IMR-90 (cell line): ENCODE measurements around the gene ACHE. TPM values are rescaled to one million over a fixed set of nuclear protein-coding genes. Genes with fewer than 3 reads are reported as not detected.

ENCODE experiments used
- ATAC-seq: fragments of 200-7000 bp; cut with Tn5 transposase; 2 replicates; pipeline ENCODE4 v1.9.1; 2020; ENCODE audit warnings: low read depth, mild to moderate bottlenecking, moderate library complexity
- BruUV-seq: library from RNA; stranded (reverse); fragments of 400-500 nt; replicated peaks from 2 replicates; lab custom pipeline; 2021; lab: Mats Ljungman, UMichigan
- CTCF ChIA-PET: fragments of 300-600 bp; formaldehyde crosslinking; extraction: SDS; loops from one replicate; lab custom pipeline; 2021; ENCODE audit warnings: antibody characterized with exemption; lab: Yijun Ruan, JAX
- POLR2A ChIA-PET: fragments of 300-600 bp; sonication (Branson Sonifier 250); formaldehyde crosslinking; loops from one replicate; lab custom pipeline; 2022; ENCODE audit warnings: antibody characterized with exemption; ENCODE audit not compliant: unreplicated experiment; lab: Charles Lee
- DNase-seq: peaks from one replicate; pipeline ENCODE4 v3.0.0; 2013
- H2AFZ ChIP-seq: replicated peaks from 2 replicates; pipeline ENCODE3; 2013; ENCODE audit warnings: low read length, mild to moderate bottlenecking; ENCODE audit not compliant: poor library complexity
- H2AK5ac ChIP-seq: 2 replicates; pipeline ENCODE4 v1.6.1; 2013; ENCODE audit warnings: low read depth, low read length, inconsistent platforms
- H2AK9ac ChIP-seq: replicated peaks from 2 replicates; pipeline ENCODE3; 2013; ENCODE audit warnings: mild to moderate bottlenecking, low read depth, low read length, moderate library complexity; ENCODE audit not compliant: poor library complexity
- H2BK120ac ChIP-seq: 2 replicates; pipeline ENCODE4 v1.6.1; 2013; ENCODE audit warnings: low read depth, low read length, inconsistent platforms
- H2BK15ac ChIP-seq: 3 replicates; pipeline ENCODE4 v1.6.1; 2013; ENCODE audit warnings: low read depth, low read length, inconsistent platforms
- H2BK20ac ChIP-seq: 2 replicates; pipeline ENCODE4 v1.6.1; 2013; ENCODE audit warnings: low read depth, mild to moderate bottlenecking, inconsistent platforms, low read length, moderate library complexity
- H2BK5ac ChIP-seq: 2 replicates; pipeline ENCODE4 v1.6.1; 2013; ENCODE audit warnings: mild to moderate bottlenecking, low read depth, low read length, inconsistent platforms; ENCODE audit not compliant: poor library complexity, severe bottlenecking
- H3K14ac ChIP-seq: replicated peaks from 2 replicates; pipeline ENCODE4 v1.6.1; 2013; ENCODE audit warnings: low read depth, low read length, inconsistent platforms
- H3K18ac ChIP-seq: 2 replicates; pipeline ENCODE4 v1.6.1; 2013; ENCODE audit warnings: low read depth, low read length, control low read depth
- H3K23ac ChIP-seq: 2 replicates; pipeline ENCODE4 v1.6.1; 2013; ENCODE audit warnings: low read depth, low read length, inconsistent platforms
- H3K27ac ChIP-seq: 2 replicates; pipeline ENCODE4 v1.5.1; 2013; ENCODE audit warnings: mild to moderate bottlenecking, control low read depth, low read length; ENCODE audit not compliant: insufficient read depth
- H3K27me3 ChIP-seq: 2 replicates; pipeline ENCODE4 v1.6.1; 2013; ENCODE audit warnings: low read length; ENCODE audit not compliant: control insufficient read depth, insufficient read depth
- H3K36me3 ChIP-seq: 2 replicates; pipeline ENCODE4 v1.6.1; 2013; ENCODE audit warnings: low read length, mixed read lengths; ENCODE audit not compliant: control insufficient read depth, insufficient read depth
- H3K4ac ChIP-seq: 2 replicates; pipeline ENCODE4 v1.6.1; 2013; ENCODE audit warnings: low read depth, low read length, inconsistent platforms
- H3K4me1 ChIP-seq: 2 replicates; pipeline ENCODE4 v1.6.1; 2013; ENCODE audit warnings: low read length, mixed read lengths; ENCODE audit not compliant: control insufficient read depth, insufficient read depth
- H3K4me2 ChIP-seq: 2 replicates; pipeline ENCODE4 v1.6.1; 2013; ENCODE audit warnings: low read depth, mild to moderate bottlenecking, control low read depth, low read length, moderate library complexity
- H3K4me3 ChIP-seq: 2 replicates; pipeline ENCODE4 v1.5.1; 2013; ENCODE audit warnings: low read depth, mild to moderate bottlenecking, control low read depth, low read length, moderate library complexity; ENCODE audit not compliant: insufficient read depth
- H3K56ac ChIP-seq: 2 replicates; pipeline ENCODE4 v1.6.1; 2013; ENCODE audit warnings: low read length, inconsistent platforms; ENCODE audit not compliant: insufficient read depth; ENCODE audit errors: extremely low read depth
- H3K79me1 ChIP-seq, 2 experiments: 2 replicates each; pipeline ENCODE4 v1.6.1; 2013; ENCODE audit warnings: low read length in 2 of 2, inconsistent platforms in 1 of 2, low read depth in 1 of 2
- H3K9ac ChIP-seq: 2 replicates; pipeline ENCODE4 v1.6.1; 2013; ENCODE audit warnings: low read depth, low read length, control low read depth
- H3K9me1 ChIP-seq: 2 replicates; pipeline ENCODE4 v1.6.1; 2013; ENCODE audit warnings: low read length, inconsistent platforms; ENCODE audit not compliant: insufficient read depth
- H3K9me3 ChIP-seq: 2 replicates; pipeline ENCODE4 v1.6.1; 2013; ENCODE audit warnings: low read length; ENCODE audit not compliant: control insufficient read depth, insufficient read depth
- H4K20me1 ChIP-seq: 2 replicates; pipeline ENCODE4 v1.6.1; 2013; ENCODE audit warnings: low read length, inconsistent platforms; ENCODE audit not compliant: insufficient read depth
- H4K5ac ChIP-seq: 2 replicates; pipeline ENCODE4 v1.6.1; 2013; ENCODE audit warnings: mild to moderate bottlenecking, low read depth, low read length, control low read depth
- H4K8ac ChIP-seq, 2 experiments: 2 replicates each; pipeline ENCODE4 v1.6.1; 2013; ENCODE audit warnings: low read depth in 2 of 2, low read length in 2 of 2, control low read depth in 1 of 2, inconsistent platforms in 1 of 2
- H4K91ac ChIP-seq: 2 replicates; pipeline ENCODE4 v1.6.1; 2013; ENCODE audit warnings: low read depth, low read length, inconsistent platforms; ENCODE audit not compliant: insufficient read depth
- BHLHE40 ChIP-seq: fragments of 150-350 bp; IDR thresholded peaks from 2 replicates; pipeline ENCODE4 v1.6.1; 2016; ENCODE audit warnings: mild to moderate bottlenecking, low read depth, low read length
- CEBPB ChIP-seq: IDR thresholded peaks from 2 replicates; pipeline ENCODE4 v1.6.1; 2012; ENCODE audit warnings: low read depth, low read length, improper control_type of control experiment
- CHD1 ChIP-seq: IDR thresholded peaks from 2 replicates; pipeline ENCODE4 v1.6.1; 2012; ENCODE audit warnings: low read depth, low read length, improper control_type of control experiment
- ELK1 ChIP-seq: fragments of 150-350 bp; IDR thresholded peaks from 2 replicates; pipeline ENCODE4 v1.6.1; 2016; ENCODE audit warnings: low read depth, mild to moderate bottlenecking, low read length, moderate library complexity, borderline replicate concordance
- FOS ChIP-seq: fragments of 150-350 bp; IDR thresholded peaks from 2 replicates; pipeline ENCODE4 v1.6.1; 2016; ENCODE audit warnings: low read depth, low read length
- MAFK ChIP-seq: IDR thresholded peaks from 2 replicates; pipeline ENCODE4 v1.6.1; 2012; ENCODE audit warnings: low read depth, low read length, improper control_type of control experiment
- MXI1 ChIP-seq: IDR thresholded peaks from 2 replicates; pipeline ENCODE4 v1.6.1; 2012; ENCODE audit warnings: low read depth, mild to moderate bottlenecking, low read length, moderate library complexity, borderline replicate concordance
- NFE2L2 ChIP-seq: fragments of 150-350 bp; IDR thresholded peaks from 2 replicates; pipeline ENCODE4 v1.6.1; 2016; ENCODE audit warnings: low read depth, mild to moderate bottlenecking, low read length
- RAD21 ChIP-seq: IDR thresholded peaks from 2 replicates; pipeline ENCODE4 v1.6.1; 2012; ENCODE audit warnings: low read length, improper control_type of control experiment
- RCOR1 ChIP-seq: IDR thresholded peaks from 2 replicates; pipeline ENCODE4 v1.6.1; 2012; ENCODE audit warnings: mild to moderate bottlenecking, low read length, improper control_type of control experiment; ENCODE audit not compliant: insufficient replicate concordance
- USF2 ChIP-seq: fragments of 150-350 bp; IDR thresholded peaks from 2 replicates; pipeline ENCODE4 v1.6.1; 2017; ENCODE audit warnings: mild to moderate bottlenecking, antibody characterized with exemption, low read length, low read depth
- WGBS, 2 experiments: methylation state at CpG; one replicate each; pipeline versions ENCODE4 v1.1.5 to v1.1.7; 2013; ENCODE audit warnings: missing lambda C conversion rate in 2 of 2; ENCODE audit not compliant: insufficient read length in 1 of 2; ENCODE audit errors: extremely low coverage in 2 of 2; 5-methylcytosine and 5-hydroxymethylcytosine counted together
- dilution Hi-C: fragments of 300-500 bp; cut with HindIII; formaldehyde crosslinking; loops from one replicate; pipeline ENCODE4 v1.14.3; 2018; ENCODE audit warnings: low sequenced_read_pairs; ENCODE audit not compliant: unreplicated experiment
- in situ Hi-C: fragments of 300-500 bp; cut with MboI; formaldehyde crosslinking; loops from 3 replicates; pipeline ENCODE4 v1.14.3; 2019; ENCODE audit warnings: low sequenced_read_pairs, inconsistent platforms, mixed read lengths
- intact Hi-C: fragments of 100-400 bp; cut with micrococcal nuclease; formaldehyde crosslinking; loops from 2 replicates; pipeline ENCODE4 v1.10.0; 2022
- polyA plus RNA-seq, 3 experiments: library from polyadenylated mRNA; depleted of rRNA; stranded (reverse); fragments of >200 nt; gene quantifications; 2 replicates each; pipeline ENCODE4 v1.2.3, GENCODE V29; 2012; ENCODE audit warnings: low replicate concordance in 1 of 3
- total RNA-seq: library from RNA; depleted of rRNA; stranded (reverse); fragments of >200 nt; gene quantifications from 2 replicates; pipeline ENCODE4 v1.2.3, GENCODE V29; 2012

The ACHE gene
- total and polyA plus RNA-seq, 2 of the 4 experiments (the other 2 are of a cell fraction) = 0.41 TPM; not detected in 1

GRCh38 chr7:100908512-100908911, 12.8 kb upstream of the ACHE start:
- dilution Hi-C loops = no loop called here
- DNase-seq (no peak), ATAC-seq (no peak)
- in situ Hi-C loops = no loop called here
- no peak overlapping the region for H2AK5ac ChIP-seq
- WGBS, 2 experiments = 80% methylated on average over 2 of the region's 5 CpGs; no CpG with 5 or more reads in 1 of the 2 experiments
- H4K20me1 ChIP-seq = no peaks in the 10 kb centered on the region
- TF ChIP-seq BHLHE40 (no peak), NFE2L2 (no peak), CHD1 (no peak), CEBPB (no peak), MXI1 (no peak), USF2 (no peak), ELK1 (no peak), RCOR1 (no peak), RAD21 (no peak), MAFK (no peak), FOS (no peak)
- no peak overlapping the region for H4K5ac ChIP-seq
- H3K14ac ChIP-seq = no peak overlapping the region
- H4K91ac ChIP-seq = no peak overlapping the region
- no peak overlapping the region for H4K8ac ChIP-seq
- no peak overlapping the region for H2BK20ac ChIP-seq
- no peak overlapping the region for H3K4me2 ChIP-seq
- H3K36me3 ChIP-seq = no peaks in the 10 kb centered on the region
- H3K18ac ChIP-seq = no peak overlapping the region
- no peak overlapping the region for H3K56ac ChIP-seq
- H2BK120ac ChIP-seq = no peak overlapping the region
- H3K9me3 ChIP-seq = peaks cover 5% of the 10 kb centered on the region; the same call in 1 of the 2 replicates
- H3K23ac ChIP-seq = no peak overlapping the region
- ChIA-PET POLR2A (no interaction called here), CTCF (no interaction called here)
- no peaks in the 10 kb centered on the region for H3K79me1 ChIP-seq
- H3K4ac ChIP-seq = no peak overlapping the region
- H2AK9ac ChIP-seq = no peak overlapping the region
- H2AFZ ChIP-seq = no peak overlapping the region
- no peak overlapping the region for H3K27ac ChIP-seq
- H3K9ac ChIP-seq = no peak overlapping the region
- H3K9me1 ChIP-seq = no peaks in the 10 kb centered on the region
- H2BK15ac ChIP-seq = no peak overlapping the region
- BruUV-seq = no TSS peak
- intact Hi-C loops = no loop called here
- H3K4me3 ChIP-seq = no peak overlapping the region
- H2BK5ac ChIP-seq = no peak overlapping the region
- H3K27me3 ChIP-seq = no peaks in the 10 kb centered on the region
- H3K4me1 ChIP-seq = no peaks in the 10 kb centered on the region
